GM18502 (cell line): ENCODE measurements around the gene HDAC5.

Source experiments
- ATAC-seq: cut with Tn5 transposase; IDR thresholded peaks from one replicate; pipeline ENCODE4 v1.9.1; 2021; ENCODE audit warnings: mild to moderate bottlenecking; ENCODE audit not compliant: unreplicated experiment, poor library complexity

HDAC5 gene

DNA sequence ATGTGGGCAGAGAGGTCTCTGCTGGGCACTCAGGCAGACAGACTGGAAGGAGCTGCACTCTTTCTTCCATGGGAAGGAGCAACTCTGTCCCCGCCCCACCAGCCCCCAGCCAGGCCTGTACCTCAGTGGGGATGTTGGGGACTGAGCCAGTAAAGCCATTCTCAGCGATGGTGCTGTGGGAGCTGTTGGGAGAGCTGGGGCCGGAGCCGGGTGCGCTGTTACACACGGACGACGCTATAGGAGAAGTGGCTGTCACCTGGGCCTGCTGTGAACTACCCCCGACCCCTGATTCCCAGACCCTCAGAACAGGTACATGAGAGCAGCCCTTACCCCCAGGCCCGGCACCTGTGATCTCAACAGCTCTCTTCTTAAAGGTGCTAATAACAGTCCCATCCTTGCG lies 31.4 kb downstream of the HDAC5 start:
- no peak for ATAC-seq

DNA sequence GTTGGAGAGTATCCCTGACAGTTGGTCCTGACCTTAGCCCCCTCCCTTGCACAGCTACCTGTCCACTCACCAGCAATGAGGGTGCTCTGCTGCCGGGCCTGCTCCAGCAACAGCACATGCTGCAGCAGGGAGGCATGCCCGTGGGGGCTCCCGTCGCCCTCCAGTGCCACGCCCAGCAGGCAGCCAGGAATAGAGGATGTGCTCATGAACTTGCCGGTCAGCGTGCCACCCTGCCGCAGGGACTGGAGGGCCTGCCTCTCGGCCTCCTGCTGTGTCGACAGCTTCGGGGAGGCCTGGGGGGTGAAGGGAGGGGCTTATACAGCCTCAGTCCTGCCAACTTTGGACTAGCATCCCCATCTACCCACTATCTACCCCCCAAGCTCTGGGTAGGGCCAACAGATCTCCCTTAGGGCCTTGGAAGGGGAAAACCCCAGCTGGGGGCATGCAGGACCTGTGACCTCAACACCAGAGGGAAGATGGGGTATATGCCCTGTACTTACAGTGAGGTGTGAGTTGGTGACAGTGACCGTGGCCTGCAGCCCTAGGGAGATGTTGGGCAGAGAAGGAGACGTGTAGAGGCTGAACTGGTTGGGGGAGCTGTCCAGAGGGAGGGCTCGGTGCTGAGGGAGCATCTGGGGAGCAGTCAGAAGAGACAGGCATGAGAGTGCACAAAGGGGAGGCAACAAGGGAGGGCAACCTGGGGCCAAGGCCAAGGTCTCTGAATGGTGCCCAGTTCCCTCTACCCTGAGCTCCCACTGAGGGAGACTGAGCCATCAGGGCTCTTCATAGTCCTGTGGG lies 32.0 kb downstream of the HDAC5 start:
- ATAC-seq: no peak

DNA sequence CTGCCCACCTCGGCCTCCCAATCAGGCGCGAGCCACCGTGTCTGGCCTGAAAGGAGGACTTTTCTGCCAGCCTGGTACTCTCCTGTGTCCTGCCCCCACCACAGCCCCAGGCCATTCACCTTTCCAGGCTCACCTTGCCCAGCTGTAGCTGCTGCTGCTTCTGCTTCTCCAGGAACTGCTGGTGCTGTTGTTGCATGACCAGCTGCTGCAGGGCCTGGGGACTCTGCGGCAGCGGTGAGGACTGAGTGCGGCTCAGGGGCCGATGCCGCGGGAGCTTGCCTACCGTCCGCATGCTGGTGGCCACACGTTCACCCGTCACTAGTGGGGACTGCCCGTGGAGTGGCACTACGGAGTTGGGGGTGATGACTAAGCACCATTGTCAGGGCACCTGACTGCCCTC lies 35.2 kb downstream of the HDAC5 start:
- ATAC-seq: no peak

DNA sequence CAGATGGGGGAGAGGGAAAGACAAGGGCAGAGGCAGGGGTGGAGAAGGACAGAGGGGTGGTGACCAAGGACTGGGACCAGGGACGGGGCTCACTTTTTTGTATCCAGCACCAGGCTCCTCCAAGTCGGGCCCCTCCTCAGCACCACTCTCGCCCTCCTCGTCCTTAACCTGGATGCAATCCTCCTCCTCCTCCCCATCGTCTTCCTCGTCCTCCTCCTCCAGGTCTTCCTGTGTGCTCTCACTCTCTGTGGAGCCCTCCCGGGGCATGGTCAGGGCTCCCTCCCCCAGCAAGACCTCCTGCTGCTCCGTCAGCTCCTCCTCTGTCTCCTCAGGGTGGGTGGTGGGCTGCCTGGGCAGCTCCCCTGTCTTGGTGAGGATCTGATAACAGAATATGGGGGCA lies 36.1 kb downstream of the HDAC5 start:
- ATAC-seq: no peak

DNA sequence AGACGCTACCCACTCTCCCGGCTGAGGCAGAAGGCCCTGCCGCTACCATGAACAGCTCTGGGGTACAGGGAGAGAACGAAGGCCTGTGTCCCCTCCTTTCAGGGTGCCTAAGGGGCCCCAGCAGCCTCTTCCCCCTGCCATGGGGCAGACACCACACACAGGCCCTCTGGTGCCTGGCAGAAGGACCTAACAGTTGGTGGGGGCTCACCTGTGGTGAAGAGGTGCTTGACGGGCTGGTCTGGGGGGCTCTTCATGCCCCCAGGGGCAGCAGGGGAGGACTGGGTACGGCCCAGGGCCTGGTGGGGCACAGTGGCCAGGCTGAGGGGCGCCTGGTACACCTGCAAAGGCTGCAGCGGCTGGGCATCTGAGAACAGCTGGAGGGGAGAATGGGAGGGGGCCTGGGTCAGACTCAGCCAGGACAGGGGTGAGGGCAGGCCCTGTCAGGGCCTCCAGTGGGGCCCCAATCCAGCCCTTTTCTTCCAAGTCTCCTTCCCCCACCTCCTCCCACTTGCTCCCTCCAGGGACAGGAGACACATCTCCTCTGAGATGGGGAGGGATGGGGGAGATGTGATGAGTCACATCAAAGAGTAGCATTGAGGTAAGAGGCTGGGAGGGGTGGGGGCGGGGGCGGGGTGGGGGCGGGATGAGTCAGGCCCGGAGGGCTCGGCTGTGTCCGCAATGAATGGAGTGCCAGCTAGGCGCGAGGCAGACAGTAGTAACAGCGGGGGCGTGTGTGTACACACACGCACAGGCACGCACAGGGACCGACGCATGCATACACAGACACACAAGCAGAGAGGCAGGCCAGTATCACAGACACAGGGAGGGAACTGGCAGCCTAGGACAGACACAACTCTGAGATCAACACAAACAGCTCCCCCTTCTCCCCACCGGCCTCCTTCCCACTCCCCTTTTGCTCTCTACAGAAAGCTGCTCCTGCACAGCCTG lies 36.8 kb downstream of the HDAC5 start:
- no peak for ATAC-seq

DNA sequence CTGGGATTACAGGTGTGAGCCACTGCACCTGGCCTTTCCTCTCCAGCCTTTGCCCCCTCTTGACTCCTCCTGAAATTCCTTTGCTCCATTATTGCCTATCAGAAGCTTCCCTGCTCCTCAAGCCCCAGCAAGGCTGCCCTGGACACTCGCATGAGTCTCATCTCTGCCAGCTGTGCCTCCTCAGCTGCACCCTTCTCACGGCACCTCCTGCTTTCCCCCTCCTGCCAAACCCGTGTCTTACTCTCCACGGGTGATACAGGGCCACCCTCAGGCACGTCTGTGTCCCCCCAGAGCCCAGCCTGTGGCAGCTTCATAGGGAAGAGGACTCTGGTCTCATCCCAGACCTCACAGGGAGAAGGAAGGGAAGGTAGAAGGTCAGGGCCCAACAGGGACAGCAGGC lies 37.5 kb downstream of the HDAC5 start:
- no peak for ATAC-seq

DNA sequence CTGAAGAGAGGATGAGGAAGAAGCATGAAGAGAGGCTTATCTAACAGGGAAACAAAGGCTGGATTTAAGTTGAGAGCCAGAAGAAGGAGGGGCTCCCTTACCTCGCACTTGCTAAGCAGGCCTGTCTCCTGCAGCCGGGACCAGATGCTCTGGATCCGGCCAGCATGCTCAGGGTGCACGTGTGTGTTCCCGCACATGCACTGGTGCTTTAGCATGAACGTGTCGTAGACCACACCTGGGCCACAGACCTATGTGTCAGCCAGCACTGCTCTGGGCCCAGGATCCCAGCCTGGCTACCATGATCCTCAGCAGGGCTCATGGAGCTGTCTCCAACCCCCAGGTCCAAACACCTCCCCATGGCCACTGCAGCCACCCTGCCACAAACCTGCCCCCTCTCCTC lies 38.5 kb downstream of the HDAC5 start:
- no peak for ATAC-seq

DNA sequence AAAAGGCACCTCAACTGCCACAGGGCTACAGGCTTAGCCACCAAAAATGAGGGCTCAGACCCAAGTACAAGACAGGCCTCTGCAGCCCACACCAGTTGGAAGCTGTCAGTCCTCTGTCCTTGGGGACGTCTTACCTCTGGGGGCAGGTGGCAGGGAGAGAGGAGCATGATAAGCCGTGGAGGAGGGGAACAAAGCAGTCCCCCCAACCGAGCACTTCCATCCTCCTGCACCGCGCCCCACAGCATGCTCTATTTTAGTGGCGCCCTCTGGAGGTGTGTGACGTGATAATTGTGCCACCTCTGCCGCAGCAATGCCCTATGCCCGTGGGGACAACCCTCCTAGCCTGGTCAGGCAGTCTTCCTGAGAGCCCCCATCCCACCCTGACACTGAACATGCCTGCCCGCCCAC lies 39.3 kb downstream of the HDAC5 start:
- no peak for ATAC-seq

DNA sequence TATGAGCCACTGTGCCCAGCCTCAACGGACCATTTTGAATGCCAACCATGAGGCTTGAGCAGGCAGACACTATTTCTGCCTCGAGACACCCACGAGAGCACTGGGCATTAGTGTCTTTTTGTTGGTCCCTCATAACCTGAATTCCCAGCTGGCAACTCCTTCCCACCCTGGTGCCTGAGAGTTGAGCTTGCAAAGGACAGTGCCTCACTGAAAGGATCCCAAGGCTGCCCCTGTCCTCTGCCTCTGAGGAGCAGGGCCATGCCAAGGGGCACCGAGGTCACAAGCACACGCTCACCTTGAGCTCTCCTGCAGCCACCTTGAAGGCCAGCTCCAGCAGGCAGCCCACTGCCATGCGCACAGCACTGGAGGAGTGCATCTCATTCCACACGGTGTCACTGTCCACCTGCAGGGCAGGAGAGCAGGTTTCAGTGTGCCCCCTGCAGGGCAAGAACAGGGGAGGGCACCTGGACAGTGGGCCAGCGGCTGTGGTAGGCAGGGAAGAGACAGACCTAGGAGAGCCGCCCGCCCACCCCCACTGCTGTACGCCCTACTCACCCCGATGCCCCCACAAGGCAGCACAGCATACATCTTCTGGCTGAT lies 40.1 kb downstream of the HDAC5 start:
- no peak for ATAC-seq

DNA sequence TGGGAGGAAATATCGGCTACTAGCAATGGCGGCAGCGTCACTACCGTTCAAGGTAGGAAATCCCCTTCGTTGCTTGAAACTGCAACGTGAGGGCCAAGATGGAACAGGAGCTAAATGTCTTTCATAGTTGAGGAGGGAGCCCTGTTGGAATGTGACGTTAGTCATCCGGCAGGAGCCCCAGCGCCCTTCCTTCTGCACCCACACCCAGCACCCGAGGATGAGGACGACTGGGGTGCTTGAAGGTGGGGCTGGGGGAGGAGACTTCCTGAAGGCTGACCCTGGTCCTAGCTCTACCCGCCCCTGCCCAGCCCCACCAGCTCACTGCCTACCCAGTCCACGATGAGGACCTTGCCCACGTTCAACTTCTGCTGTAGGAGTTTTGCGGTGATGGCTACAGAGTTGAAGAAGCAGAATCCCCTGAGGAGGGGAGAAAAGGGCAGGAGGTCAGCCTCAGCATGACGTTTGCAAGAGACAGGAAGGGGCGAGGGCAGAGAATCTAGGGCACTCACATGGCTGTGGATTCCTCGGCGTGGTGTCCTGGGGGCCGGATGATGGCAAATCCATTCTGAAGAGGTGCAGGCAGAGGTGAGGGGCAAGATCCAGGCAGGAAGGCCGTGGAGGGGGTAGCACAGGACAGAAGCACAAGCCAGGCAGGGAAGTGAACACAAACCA lies 41.0 kb downstream of the HDAC5 start:
- no peak for ATAC-seq

DNA sequence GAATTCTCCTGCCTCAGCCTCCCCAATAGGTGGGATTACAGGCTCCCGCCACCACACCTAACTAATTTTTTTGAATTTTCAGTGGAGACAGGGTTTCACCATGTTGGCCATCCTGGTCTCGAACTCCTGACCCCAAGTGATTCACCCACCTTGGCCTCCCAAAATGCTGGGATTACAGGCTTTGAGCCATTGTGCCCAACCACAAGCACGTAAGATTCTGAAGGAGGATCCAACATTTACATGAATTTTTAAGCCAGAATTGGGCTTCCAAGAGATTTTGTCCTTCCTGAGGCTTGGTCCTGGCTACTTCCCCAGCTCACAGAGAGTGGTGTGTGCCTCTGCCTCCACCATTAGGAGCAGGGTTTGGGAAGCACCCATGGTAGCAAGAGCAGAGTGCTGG lies 41.8 kb downstream of the HDAC5 start:
- ATAC-seq: no peak

DNA sequence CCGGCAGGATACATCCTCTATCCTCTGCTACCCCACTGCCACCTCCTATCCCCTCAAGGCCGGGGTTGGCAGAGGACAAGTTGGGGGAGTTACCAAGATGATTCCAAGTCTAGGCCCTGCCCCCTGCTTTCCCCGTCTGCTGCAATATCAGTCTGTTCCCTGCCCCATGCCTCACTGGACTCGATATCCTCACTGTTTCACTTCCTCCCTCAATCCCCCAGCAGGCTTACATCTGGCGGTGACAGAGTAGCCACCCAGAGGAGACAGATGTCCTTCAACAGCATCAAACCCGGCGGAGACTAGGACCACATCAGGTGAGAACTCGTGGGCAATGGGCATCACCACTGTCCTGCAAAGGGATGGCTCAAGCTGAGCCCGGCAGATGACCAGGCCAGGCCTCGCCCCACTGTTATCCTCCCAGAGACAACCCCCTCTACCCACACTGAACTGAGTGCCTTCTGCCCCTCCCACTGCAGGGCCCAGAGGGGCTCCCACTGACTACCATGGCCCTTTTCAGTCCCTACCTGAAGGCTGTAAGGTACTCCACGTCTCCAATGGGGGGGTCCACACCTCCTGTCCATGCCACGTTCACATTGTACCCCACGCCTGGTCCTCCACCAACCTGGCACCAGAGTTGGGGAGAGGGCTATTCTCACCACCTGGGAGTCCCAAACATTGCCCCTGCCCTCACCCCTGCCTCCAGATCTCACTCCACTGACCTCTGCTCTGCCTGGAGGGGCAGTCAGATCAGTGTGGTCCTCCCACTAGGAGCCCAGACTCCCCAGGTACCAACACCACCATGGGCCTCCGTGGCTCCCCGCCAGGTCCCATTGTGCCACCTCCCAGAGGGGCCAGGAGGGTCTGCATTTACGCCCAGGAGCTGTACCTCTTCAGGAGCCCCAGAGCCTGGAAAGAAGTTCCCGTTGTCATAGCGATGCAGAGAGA lies 43.3 kb downstream of the HDAC5 start:
- no peak for ATAC-seq

DNA sequence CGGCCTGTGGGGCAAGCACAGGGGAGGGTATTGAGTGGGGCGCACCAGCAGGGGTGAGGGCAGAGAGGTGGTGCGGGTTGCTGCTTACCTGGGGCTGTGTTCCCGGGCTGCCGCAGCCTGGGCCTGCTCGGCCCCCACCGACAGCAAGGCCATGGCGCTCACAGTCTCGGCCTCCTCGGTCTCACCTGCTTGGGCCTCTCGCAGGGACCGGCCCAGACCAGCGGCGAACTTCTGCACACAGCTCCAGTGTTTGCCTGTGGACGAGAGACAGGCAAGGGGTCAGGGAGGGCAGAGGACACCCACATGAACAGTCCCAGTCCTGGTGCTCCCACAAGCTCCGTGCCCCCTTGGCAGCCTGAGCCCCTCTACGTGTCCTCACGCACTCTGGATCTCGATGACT lies 45.0 kb downstream of the HDAC5 start:
- ATAC-seq: no peak

DNA sequence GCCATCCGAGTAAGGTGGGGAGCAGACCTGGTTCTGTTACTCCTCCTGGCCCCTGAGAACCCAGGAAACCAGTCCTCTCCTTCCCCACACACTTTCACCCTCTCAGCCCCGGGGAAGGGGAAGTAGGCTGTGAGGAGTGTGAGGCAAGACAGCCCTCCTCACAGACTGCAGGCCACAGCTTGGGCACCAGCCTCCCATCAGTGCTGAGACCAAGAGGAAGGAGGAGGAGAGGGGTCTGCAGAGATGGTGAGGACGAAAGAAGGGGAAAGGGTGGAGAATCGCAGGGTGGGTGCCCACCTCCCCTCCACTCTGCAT lies 45.9 kb downstream of the HDAC5 start:
- ATAC-seq: no peak

DNA sequence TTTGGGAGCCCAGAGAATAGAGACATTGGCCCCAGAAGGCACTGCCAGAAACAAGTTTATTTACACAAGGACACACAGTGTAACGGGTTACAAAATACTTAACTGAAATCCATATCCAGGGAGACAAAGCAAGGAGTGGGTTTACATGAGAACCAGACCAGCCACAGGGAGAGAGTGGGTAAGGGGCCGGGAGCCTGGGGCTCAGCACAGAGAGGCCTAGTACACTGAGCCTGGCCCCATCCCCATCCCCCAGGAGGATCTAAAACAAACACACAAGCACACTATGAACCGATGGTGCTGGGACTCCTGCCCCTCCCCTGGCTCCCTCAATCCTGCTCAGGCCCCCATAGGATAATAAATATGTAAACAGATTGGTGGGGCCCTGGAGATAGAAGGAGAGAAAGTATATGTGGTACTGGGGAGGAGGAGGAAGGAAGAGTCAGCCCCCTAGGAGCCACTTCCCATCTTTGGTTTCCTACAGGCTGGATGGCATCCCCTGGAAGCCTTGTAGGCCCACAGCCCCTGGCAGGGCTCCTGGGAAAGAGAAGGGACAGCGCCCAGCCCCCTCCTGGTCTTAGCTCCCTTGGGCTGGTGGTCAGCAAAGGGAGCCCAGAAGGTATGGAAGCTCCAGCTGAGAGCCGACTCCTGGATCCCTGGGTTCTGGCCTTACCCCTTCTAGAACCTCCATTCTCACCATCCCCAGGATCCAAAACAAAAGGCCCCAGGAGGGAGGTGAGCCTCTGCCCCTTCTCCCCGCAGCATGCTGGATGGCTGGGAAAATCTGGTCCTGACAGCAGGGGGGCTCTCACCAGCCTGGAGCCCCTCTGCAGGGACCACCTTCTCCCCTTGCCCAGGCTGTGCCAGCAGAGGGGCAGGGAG lies 46.5 kb downstream of the HDAC5 start:
- no peak for ATAC-seq

DNA sequence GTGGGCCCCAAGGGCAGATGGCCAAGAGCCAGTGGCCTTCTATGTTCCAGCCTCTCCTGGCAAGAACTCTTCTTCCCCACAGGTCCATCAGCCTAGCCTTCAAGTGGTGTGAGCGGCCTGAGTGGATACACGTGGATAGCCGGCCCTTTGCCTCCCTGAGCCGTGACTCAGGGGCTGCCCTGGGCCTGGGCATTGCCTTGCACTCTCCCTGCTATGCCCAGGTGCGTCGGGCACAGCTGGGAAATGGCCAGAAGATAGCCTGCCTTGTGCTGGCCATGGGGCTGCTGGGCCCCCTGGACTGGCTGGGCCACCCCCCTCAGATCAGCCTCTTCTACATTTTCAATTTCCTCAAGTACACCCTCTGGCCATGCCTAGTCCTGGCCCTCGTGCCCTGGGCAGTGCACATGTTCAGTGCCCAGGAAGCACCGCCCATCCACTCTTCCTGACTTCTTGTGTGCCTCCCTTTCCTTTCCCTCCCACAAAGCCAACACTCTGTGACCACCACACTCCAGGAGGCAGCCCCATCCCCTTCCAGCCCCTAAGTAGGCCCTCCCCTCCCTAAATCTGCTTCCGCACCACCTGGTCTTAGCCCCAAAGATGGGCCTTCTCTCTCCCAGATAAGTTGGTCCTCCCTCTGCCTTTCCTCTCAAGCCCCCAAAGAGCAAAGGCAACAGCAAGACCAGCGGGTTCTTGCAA lies 47.7 kb downstream of the HDAC5 start:
- ATAC-seq: no peak

DNA sequence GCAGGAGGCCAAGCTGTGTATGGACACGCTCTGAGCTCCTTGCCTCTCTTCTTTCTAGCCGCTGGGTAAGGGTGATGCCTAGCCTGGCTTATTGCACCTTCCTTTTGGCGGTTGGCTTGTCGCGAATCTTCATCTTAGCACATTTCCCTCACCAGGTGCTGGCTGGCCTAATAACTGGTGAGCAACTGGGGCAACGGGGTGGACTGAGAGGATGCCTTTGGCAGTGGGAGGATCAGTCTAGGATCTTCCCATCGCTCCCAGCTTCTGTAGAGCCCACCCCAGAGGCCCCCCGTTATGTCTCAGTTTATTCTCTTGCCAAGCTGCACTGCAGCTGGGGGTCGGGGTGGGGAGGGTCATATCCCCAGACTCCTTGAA lies 48.5 kb downstream of the HDAC5 start:
- ATAC-seq: no peak

DNA sequence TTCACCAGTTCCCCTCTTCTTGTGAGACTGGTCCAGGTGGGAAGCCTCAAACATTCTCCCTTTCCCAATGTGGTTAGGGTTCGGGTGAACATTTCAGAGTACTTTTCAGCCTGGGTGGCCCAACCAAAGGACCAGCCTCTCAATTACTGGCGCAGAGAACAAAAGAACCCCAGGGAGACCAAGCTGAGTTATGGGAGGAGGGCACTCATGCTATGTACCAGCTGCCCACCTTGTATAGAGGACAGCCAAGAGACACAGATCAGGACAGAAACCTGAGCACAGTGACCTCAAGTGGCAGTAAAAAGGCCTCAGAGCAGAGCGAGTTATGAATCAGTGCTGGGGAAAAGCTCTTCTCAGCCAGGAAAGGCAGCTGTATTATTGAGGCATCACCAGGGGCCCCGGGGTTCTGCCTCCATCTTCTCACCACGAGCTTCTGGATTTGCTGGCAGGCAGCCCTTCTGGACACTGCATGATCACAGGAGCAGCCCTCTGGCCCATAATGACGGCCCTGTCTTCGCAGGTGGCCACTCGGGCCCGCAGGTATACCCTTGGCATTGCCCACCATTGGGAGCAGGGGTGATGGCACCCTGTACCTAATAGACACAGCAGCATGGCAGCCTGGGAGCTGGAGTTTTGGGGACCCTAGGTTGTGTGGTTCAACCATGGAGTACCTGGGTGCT lies 49.1 kb downstream of the HDAC5 start:
- no peak for ATAC-seq
